Progenitor cell of endocrine pancreas (in vitro differentiated cells): ENCODE data around the gene TWF2. TPM values are rescaled to one million over a fixed set of nuclear protein-coding genes. Genes with fewer than 3 reads are reported as not detected.
"Not testable (repeated sequence)": the region's sequence is repeated elsewhere in the genome, so short reads cannot be mapped to it uniquely, and the experiment has no call there.

Source experiments
- DNase-seq: peaks from one replicate; pipeline ENCODE4 v3.0.0; 2021; ENCODE audit warnings: low spot score; ENCODE audit not compliant: unreplicated experiment
- H3K27ac Mint-ChIP-seq: 2 replicates; pipeline ENCODE4 v1.8.0; 2021; ENCODE audit warnings: mild to moderate bottlenecking, moderate library complexity, mixed read lengths
- H3K27me3 Mint-ChIP-seq: 2 replicates; pipeline ENCODE4 v1.8.0; 2021; ENCODE audit warnings: mixed read lengths
- H3K36me3 Mint-ChIP-seq: 2 replicates; pipeline ENCODE4 v1.8.0; 2022; ENCODE audit warnings: mixed read lengths; ENCODE audit not compliant: insufficient read depth
- H3K4me1 Mint-ChIP-seq: 2 replicates; pipeline ENCODE4 v1.8.0; 2021; ENCODE audit warnings: low read depth, mixed read lengths
- H3K4me3 Mint-ChIP-seq: 2 replicates; pipeline ENCODE4 v1.8.0; 2021; ENCODE audit warnings: low read depth, mild to moderate bottlenecking, moderate library complexity, mixed read lengths
- H3K9me3 Mint-ChIP-seq: 2 replicates; pipeline ENCODE4 v1.8.0; 2021; ENCODE audit warnings: low read depth, mixed read lengths
- long read RNA-seq: library from polyadenylated mRNA; unstranded; transcript quantifications from one replicate; pipeline ENCODE4 v2.0.0, GENCODE V29; 2020
- total RNA-seq: library from RNA; stranded (reverse); gene quantifications from 2 replicates; pipeline ENCODE4 v1.2.1, GENCODE V29; 2021
- TF ChIP-seq, protein P1 (sequence below): fragments of 200-600 bp; sonication (generic); IDR thresholded peaks from one replicate; pipeline ENCODE4 v1.5.0; 2021; ENCODE audit warnings: antibody characterized with exemption, mild to moderate bottlenecking; ENCODE audit not compliant: unreplicated experiment

Gene TWF2
- 27.6 and 31.5 TPM in 2 replicates for total RNA-seq
- long read RNA-seq, transcript TWF2-201 (9 exons, 1,718 nt): major isoform, 46 of 54 reads
- long read RNA-seq, partial matches to known transcripts: 3 of 54 reads
- long read RNA-seq, other reads (novel, unspliced or antisense): 5 of 54 reads

DNA sequence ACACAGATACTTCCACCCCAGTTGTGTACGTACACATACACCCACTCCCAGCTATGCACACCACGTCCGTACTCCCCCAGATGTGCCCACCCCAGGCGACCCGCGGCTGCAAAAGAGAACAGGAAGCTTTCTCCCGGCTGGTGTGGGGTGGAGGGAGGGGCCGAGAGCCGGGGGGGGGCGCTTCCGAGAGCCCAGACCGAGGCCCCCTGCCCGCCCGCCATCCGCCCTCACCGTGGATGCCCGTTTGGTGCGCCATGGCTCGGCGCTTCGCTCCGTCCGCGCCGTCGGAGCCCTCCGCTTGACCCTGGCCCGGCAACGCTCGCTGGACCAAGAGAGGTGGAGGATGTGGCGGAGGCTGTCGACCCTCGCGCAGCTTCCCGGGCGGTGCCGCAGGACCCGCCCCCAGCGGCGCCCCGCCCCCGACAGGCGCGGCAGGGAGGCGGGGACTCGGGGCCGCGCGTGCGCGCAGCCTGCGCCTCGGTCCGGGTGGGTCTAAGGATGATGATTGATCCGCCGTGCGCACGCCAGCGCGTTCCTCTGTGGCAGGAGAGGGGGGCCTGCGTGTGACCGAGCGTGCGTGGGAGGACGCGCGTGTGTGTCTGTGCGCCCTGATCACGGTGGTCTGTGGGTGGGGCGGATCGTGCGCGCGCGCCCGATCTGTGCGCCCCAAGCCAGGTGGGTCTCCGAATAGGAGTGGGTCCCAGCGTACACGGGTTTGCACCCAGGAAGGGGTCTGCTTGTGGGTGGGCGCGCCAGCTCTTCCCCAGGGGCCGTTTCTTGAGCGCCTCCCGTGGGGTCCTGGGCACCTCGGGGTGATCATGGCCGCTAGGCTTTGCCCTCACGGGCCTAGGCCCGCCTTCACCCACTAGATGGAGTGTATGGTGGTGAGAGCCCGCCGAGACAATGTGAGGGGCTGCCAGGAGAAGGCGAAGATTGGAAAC is at the start of gene TWF2:
TSS of gene TWF2 (minus strand) at position 398 of the 941 bp plus-strand sequence. CDS start at position 256, 142 bp downstream.
- peak; percentile 76 for DNase-seq
- H3K36me3 Mint-ChIP-seq: no peaks in the 10 kb centered on the region

GRCh38 chr3:52288674-52289073 is 49.7 kb upstream of the TWF2 start:
- Mint-ChIP-seq H3K4me1 (peaks cover 50% of the 10 kb centered on the region), H3K4me3 (peak overlapping the region; percentile 100), H3K27ac (peak overlapping the region; percentile 100), H3K27me3 (no peaks in the 10 kb centered on the region), H3K36me3 (no peaks in the 10 kb centered on the region), H3K9me3 (no peaks in the 10 kb centered on the region)
- no peak for DNase-seq
- TF ChIP-seq, protein P1, sequence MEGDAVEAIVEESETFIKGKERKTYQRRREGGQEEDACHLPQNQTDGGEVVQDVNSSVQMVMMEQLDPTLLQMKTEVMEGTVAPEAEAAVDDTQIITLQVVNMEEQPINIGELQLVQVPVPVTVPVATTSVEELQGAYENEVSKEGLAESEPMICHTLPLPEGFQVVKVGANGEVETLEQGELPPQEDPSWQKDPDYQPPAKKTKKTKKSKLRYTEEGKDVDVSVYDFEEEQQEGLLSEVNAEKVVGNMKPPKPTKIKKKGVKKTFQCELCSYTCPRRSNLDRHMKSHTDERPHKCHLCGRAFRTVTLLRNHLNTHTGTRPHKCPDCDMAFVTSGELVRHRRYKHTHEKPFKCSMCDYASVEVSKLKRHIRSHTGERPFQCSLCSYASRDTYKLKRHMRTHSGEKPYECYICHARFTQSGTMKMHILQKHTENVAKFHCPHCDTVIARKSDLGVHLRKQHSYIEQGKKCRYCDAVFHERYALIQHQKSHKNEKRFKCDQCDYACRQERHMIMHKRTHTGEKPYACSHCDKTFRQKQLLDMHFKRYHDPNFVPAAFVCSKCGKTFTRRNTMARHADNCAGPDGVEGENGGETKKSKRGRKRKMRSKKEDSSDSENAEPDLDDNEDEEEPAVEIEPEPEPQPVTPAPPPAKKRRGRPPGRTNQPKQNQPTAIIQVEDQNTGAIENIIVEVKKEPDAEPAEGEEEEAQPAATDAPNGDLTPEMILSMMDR: no peak

More for the DNA sequence above, at the start of gene TWF2:
- peaks cover 17% of the 10 kb centered on the region for H3K4me1 Mint-ChIP-seq
- H3K9me3 Mint-ChIP-seq: no peaks in the 10 kb centered on the region
- H3K27me3 Mint-ChIP-seq: peaks cover 11% of the 10 kb centered on the region
- TF ChIP-seq, protein P1: peak; percentile 47
- peak within 1 kb of the TSS; percentile 89 for H3K27ac Mint-ChIP-seq
- peak within 1 kb of the TSS; percentile 95 for H3K4me3 Mint-ChIP-seq

DNA sequence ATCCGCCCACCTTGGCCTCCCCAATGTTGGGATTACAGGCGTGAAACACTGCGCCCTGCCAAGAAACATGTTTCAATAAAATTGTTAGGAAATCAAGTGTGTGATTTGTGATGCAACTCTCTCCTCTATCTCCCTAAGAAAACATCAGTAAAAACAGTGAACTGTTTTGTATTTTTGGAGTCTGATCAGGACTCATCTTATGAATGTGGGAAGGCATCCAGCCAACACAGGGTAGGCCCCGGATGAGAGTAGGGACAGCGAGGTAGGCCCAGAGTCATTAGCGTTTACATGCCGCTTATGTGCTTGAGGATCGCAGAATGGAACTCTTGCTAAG is 47.8 kb upstream of the TWF2 start:
- peak overlapping the region; percentile 100 for H3K27ac Mint-ChIP-seq
- TF ChIP-seq, protein P1: no peak
- no peaks in the 10 kb centered on the region for H3K9me3 Mint-ChIP-seq
- DNase-seq: no peak
- H3K36me3 Mint-ChIP-seq: no peaks in the 10 kb centered on the region
- H3K4me3 Mint-ChIP-seq: peak overlapping the region; percentile 100
- H3K27me3 Mint-ChIP-seq: no peaks in the 10 kb centered on the region
- peaks cover 62% of the 10 kb centered on the region for H3K4me1 Mint-ChIP-seq

- peaks cover 45% of the 10 kb centered on the region for H3K4me1 Mint-ChIP-seq
- H3K36me3 Mint-ChIP-seq, DNase-seq, H3K4me3 Mint-ChIP-seq, H3K27me3 Mint-ChIP-seq, H3K9me3 Mint-ChIP-seq: not testable (repeated sequence)
- H3K27ac Mint-ChIP-seq: peak overlapping the region; percentile 91
Measured at GRCh38 chr3:52284051-52284450, 45.1 kb upstream of the TWF2 start.

- Mint-ChIP-seq H3K9me3 (no peaks in the 10 kb centered on the region), H3K4me3 (no peak overlapping the region), H3K27ac (peak overlapping the region; percentile 89), H3K36me3 (no peaks in the 10 kb centered on the region), H3K27me3 (no peaks in the 10 kb centered on the region), H3K4me1 (peaks cover 42% of the 10 kb centered on the region)
- DNase-seq: no peak
- TF ChIP-seq, protein P1: no peak
Measured at GRCh38 chr3:52283306-52283705, 44.3 kb upstream of the TWF2 start.
